ENCODE results near the gene PML.

DNA sequence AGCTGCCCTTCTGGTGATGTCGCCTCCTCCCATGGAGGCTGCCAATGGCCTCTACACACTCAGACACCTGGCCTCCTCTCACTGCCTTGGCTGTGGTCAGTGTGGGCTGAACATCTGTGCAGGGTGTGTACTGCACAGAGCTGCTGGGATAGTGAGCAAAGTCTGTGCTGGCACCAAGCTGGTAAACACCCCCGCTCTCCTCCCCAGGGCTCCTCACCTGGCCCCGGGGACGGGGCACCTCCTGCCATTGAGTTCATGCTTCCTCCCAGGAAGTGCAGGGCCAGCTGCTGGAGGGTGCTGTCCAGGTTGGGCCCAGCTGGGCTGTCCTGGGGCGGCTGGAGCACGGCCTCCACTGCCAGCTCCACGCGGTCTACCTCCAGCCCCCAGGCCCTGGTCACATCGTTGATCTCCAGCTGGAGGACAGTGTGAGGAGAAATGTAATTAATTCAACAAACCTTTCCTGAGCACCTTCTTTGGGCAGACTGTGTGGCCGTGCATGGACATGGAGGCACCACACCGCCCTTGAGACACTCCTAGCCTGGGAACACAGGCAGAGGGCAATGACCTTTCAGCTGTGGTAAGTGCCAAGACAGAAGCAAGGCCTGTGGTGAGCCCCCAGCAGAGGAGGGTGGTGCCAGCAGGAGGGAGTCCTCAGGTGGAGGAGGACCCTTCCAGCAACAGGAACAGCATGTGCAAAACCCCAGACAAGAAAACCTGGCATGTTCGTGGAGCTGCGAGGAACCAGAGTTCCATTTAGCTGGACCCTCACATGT is 9.2 kb upstream of the PML start:
- TF ChIP-seq HLTF (IDR thresholded peaks at IDR 0.05) (no peak), NCOA1 (IDR thresholded peaks at IDR 0.05; ENCODE audit: low read depth) (no peak), ZSCAN29 (IDR thresholded peaks at IDR 0.05) (no peak), TAF1 (IDR thresholded peaks at IDR 0.05; ENCODE audit: control insufficient read depth, extremely low read depth, insufficient read depth, low read length, severe bottlenecking) (no peak), PCBP1 (IDR thresholded peaks at IDR 0.05; ENCODE audit: low read depth, low read length, poor library complexity, severe bottlenecking) (no peak)
- TF ChIP-seq, protein P1, sequence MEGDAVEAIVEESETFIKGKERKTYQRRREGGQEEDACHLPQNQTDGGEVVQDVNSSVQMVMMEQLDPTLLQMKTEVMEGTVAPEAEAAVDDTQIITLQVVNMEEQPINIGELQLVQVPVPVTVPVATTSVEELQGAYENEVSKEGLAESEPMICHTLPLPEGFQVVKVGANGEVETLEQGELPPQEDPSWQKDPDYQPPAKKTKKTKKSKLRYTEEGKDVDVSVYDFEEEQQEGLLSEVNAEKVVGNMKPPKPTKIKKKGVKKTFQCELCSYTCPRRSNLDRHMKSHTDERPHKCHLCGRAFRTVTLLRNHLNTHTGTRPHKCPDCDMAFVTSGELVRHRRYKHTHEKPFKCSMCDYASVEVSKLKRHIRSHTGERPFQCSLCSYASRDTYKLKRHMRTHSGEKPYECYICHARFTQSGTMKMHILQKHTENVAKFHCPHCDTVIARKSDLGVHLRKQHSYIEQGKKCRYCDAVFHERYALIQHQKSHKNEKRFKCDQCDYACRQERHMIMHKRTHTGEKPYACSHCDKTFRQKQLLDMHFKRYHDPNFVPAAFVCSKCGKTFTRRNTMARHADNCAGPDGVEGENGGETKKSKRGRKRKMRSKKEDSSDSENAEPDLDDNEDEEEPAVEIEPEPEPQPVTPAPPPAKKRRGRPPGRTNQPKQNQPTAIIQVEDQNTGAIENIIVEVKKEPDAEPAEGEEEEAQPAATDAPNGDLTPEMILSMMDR (IDR thresholded peaks at IDR 0.05 in 2 of 3, conservative IDR thresholded peaks at IDR 0.05 in 1 of 3; ENCODE audit: insufficient read depth in 2 of 3, low read depth in 1 of 3, low read length in 3 of 3), result no peak

Data from K562 (cell line).